NCI-H2196 (cell line): ENCODE measurements around the gene HNRNPDL.
"Not testable (repeated sequence)": the region's sequence is repeated elsewhere in the genome, so short reads cannot be mapped to it uniquely, and the experiment has no call there.

ENCODE experiments used
- DNase-seq: peaks from one replicate; lab custom pipeline; 2025; ENCODE audit not compliant: unreplicated experiment; lab: John Stamatoyannopoulos, UW

Gene HNRNPDL

GRCh38 chr4:82430193-82430963 lies at the start of gene HNRNPDL, which contains the start of gene ENOPH1:
HNRNPDL (minus strand) TSS chr4:82430462; CDS start chr4:82429690, 772 bp downstream.
ENOPH1 (plus strand) TSS chr4:82430590; CDS start chr4:82430830, 240 bp downstream.
- peak; percentile 86 for DNase-seq

GRCh38 chr4:82479562-82479961 lies 49.3 kb upstream of the HNRNPDL start:
- no peak for DNase-seq

- DNase-seq, result not testable (repeated sequence)
Measured at GRCh38 chr4:82477469-82477868, 47.2 kb upstream of the HNRNPDL start.

- not testable (repeated sequence) for DNase-seq
Measured at GRCh38 chr4:82475931-82476330, 45.7 kb upstream of the HNRNPDL start.

GRCh38 chr4:82473621-82474164 lies 43.4 kb upstream of the HNRNPDL start:
- no peak for DNase-seq

GRCh38 chr4:82473080-82473479 lies 42.8 kb upstream of the HNRNPDL start:
- DNase-seq, result not testable (repeated sequence)

GRCh38 chr4:82469791-82470345 lies 39.6 kb upstream of the HNRNPDL start:
- DNase-seq, result no peak

DNA sequence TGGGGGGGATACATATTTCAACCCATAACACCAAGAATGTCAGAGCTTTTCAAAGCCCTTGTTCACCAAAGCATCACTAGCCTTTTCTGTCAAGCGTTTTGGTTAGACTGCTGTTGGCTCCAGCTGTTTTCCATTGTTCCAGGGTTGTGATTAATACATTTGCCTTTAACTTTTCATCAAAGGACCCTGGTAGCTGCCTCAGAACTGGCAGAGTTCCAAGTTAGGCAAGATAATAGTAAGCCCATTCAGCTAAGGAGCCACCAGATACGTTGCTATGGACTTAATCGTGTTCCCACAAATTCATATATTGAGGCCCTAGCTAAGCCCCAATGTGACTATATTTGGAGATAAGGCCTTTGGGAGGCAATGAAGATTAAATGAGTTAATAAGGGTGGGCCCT lies 37.2 kb upstream of the HNRNPDL start:
- no peak for DNase-seq

DNA sequence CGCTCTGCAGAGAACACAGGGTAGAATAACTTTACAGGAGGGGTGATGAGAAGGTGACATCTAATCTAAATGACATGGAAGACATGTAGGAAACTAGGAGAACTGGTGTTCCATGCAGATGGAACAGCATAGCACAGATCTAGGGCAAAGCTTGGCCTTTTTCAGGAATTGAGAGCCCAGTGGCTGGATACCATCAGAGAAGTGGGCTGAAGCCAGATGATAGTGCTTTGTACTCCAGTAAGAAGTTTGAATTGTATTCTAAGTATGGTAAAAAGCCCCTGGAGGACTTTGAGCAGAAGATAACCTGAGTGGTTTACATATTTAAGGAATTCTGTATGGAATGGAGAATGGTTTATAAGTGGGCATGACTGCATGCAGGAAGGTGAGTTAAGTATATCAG lies 33.0 kb upstream of the HNRNPDL start:
- no peak for DNase-seq

DNA sequence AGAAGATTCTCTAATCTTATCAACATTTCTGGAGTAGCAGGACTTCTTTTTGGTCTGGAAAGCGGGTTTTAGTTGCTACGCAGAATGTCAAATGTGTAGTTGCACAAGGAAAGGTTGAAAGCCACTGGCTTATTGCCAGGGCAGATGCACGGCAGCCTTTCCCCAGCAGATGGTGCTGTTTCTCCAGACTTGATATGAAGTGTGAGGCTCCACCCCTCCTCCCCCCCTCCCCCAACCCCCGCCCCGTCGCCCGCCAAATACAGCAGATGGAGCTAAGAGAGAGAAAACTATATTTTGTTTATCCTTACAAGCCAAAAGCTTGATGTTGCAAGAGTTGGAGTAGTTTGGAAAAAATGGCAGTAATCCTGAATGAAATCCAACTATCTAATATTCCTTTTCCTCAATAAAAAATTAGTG lies 32.2 kb upstream of the HNRNPDL start:
- DNase-seq, result peak; percentile 73

DNA sequence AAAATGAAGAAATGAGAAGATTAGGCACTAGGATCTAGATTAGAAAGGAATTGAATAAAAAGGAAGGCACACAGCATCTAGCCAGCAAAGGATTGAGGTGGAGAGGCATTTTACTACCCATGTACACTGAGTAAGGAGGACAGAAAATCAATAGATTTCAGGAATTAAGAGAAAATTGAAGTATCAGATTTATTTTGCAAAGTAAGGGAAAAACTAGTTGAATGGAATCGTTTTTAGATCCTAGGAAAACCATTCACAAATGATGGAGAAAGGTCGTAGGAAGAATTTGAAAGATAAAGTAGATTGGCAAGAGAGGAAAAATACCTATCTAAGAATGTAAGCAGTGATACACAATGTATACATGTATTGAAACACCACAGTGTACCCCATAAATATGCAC lies 31.4 kb upstream of the HNRNPDL start:
- DNase-seq, result no peak

DNA sequence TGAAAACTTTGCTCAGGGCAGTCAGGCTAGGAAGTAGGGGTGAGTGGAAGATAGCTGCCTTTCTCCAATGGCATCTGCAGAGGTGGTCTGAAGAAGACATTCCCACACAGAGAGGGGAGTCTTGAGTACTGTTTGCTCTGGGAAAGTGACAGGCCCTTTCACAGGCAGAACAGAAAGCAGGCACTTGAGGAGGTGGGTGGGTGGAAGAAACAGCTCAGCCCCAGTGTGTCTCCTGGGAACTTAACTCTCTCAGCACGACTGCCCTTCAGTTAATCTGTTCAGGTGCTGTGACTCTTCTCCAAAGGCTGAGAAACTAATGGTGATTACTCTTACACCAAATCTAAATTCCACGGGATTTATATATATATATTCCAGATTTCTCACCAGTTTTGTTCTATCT lies 28.5 kb upstream of the HNRNPDL start:
- no peak for DNase-seq

- no peak for DNase-seq
Measured at GRCh38 chr4:82457266-82457665, 27.0 kb upstream of the HNRNPDL start.

- no peak for DNase-seq
Measured at GRCh38 chr4:82452026-82452425, 21.8 kb upstream of the HNRNPDL start.

DNA sequence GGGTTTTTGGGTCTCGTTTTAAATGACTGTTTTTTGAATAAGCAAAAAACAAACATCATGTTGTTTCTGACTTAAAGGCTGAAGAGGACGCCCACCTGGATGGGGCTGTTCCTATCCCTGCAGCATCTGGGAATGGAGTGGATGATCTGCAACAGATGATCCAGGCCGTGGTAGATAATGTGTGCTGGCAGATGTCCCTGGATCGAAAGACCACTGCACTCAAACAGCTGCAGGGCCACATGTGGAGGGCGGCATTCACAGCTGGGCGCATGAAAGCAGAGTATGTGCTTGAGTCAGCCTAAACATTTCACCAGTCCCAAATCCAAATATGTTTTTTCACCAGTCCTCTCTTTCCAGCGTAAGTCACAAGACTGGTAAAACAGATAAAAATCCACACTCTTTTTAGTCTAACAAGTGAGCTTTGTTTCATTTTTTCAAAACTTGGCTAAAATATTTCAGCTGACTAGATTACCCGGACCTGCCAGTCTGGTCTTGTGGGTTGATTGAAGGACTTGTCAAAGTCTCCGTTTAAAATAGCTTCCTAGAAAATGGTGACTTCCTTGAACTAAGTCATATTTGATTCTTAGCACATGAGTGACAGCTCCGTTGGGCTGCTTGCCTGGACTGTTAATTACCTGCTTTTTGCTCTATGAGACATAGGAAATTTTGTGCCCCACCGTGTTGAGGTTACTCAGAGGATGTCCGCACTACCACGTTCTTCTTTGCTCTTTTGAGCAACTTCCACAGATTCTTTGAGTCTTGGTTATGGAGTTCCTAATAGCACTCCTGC lies 20.9 kb upstream of the HNRNPDL start:
- DNase-seq, result no peak

GRCh38 chr4:82447886-82448285 lies 17.6 kb upstream of the HNRNPDL start:
- DNase-seq, result no peak

DNA sequence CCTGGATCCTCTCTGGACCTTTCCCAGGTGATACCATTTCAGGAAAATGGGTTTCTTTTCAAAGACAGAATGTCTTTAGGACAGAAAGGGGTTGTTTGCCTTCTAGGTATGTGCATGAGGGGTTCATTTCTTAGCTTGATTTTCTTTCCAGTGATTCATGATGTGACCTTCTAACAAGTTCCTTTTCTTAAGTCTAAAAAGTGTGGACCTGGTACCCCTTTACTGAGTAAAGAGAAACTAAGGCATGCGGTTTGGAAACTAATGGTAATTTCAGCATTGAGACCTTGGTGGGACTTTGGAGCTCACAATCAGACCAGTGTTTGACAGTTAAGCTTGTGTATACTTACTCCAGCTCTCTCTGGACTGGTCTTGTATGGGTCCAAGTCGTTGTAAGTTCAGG lies 8.8 kb upstream of the HNRNPDL start:
- no peak for DNase-seq

DNA sequence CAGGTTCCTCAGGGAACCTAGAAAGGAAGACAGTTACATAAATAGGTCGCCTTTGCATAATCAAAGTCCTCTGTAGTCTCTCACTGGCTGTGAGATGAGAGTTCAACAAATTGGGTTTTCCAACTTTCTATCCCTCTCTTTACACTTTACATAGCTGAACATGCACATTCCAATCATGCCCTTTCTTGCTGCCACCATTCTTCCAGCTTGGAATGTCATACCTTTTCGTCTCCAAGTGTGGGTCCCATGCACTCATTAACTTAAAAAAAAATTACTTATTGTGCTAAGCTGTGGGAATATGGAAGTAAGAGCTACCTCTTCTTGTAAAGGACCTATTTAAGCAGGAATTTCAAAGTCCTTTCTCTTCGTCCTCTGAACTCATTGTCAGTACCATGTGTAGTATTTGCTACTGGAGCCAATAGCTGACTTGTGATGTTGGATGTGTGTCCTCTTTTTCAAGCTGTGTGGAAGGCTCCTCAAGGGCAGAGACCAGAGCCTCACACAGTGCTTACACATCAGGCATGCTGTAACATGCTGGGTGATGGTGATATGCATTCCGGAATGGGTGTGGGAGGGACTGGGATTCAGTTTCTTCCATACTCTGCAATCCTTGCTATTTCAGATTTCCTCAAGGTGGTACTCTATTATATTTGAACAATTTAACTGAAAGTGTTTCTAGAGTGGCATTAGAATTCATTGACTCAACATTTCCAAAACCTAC lies 7.2 kb upstream of the HNRNPDL start:
- DNase-seq, result no peak

DNA sequence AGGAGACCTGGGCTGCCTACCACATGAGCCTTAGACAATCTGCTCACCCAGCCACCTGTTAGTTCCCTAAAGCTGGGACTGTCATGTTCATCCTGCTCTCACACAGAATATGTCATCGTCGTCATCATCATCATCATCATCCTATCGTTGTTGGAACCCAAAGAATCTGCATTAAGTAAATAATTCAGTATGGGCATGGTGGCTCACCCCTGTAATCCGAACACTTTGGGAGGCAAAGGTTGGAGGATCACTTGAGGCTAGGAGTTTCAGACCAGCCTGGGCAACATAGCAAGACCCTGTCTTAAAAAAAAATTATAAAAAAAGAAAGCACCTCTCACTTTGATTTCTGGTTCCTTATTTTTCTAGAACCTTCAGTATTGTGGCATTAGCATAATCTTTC lies 6.5 kb upstream of the HNRNPDL start:
- no peak for DNase-seq

DNA sequence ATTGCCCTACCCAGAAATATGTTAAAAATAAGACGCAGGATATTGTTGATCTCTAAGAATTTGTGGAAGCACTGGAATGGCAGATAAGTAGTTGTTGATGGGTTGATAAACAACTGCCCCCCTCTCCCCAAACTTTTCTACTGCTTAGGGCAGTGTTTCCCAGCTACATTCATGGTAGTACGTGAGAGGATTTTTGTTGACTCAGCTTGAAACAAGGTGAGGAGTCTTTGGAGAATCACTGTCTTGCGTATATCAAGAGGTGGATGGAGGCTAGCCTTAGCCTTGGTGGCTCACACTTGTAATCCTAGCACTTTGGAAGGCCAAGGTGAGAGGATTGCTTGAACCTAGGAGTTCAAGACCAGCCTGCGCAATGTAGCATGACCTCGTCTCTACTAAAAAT lies 5.9 kb upstream of the HNRNPDL start:
- no peak for DNase-seq

- no peak for DNase-seq
Measured at GRCh38 chr4:82434949-82435348, 4.7 kb upstream of the HNRNPDL start.
